GM21515 (cell line): ENCODE results near the gene ARHGEF18.
"Not testable (repeated sequence)": the region's sequence is repeated elsewhere in the genome, so short reads cannot be mapped to it uniquely, and the experiment has no call there.

Experiments
- ATAC-seq: cut with Tn5 transposase; IDR thresholded peaks from one replicate; pipeline ENCODE4 v1.9.1; 2021; ENCODE audit not compliant: unreplicated experiment

The ARHGEF18 gene

GRCh38 chr19:7348587-7349230 is at the start of gene ARHGEF18:
Gene ARHGEF18 (plus strand): TSS chr19:7348937. CDS start chr19:7362891, 13,954 bp downstream.
- ATAC-seq, result no peak

- ATAC-seq, result no peak
Measured at GRCh38 chr19:7301525-7301924, 47.2 kb upstream of the ARHGEF18 start.

GRCh38 chr19:7303470-7303869 is 45.3 kb upstream of the ARHGEF18 start:
- ATAC-seq, result no peak

- no peak for ATAC-seq
Measured at GRCh38 chr19:7304200-7304599, 44.5 kb upstream of the ARHGEF18 start.

- no peak for ATAC-seq
Measured at GRCh38 chr19:7307590-7308218, 41.0 kb upstream of the ARHGEF18 start.

- not testable (repeated sequence) for ATAC-seq
Measured at GRCh38 chr19:7308327-7308726, 40.4 kb upstream of the ARHGEF18 start.

- no peak for ATAC-seq
Measured at GRCh38 chr19:7311911-7312310, 36.8 kb upstream of the ARHGEF18 start.

GRCh38 chr19:7312816-7313215 is 35.9 kb upstream of the ARHGEF18 start:
- ATAC-seq, result no peak

GRCh38 chr19:7318176-7318575 is 30.6 kb upstream of the ARHGEF18 start:
- ATAC-seq, result no peak

- no peak for ATAC-seq
Measured at GRCh38 chr19:7326105-7326877, 22.4 kb upstream of the ARHGEF18 start.

GRCh38 chr19:7327802-7328201 is 20.9 kb upstream of the ARHGEF18 start:
- ATAC-seq, result no peak

- ATAC-seq, result no peak
Measured at GRCh38 chr19:7328647-7329046, 20.1 kb upstream of the ARHGEF18 start.

GRCh38 chr19:7331446-7331845 is 17.3 kb upstream of the ARHGEF18 start:
- no peak for ATAC-seq

- ATAC-seq, result no peak
Measured at GRCh38 chr19:7333198-7334118, 15.3 kb upstream of the ARHGEF18 start.

- no peak for ATAC-seq
Measured at GRCh38 chr19:7336321-7336973, 12.3 kb upstream of the ARHGEF18 start.

GRCh38 chr19:7337380-7338194 is 11.2 kb upstream of the ARHGEF18 start:
- peak; percentile 66 for ATAC-seq

- ATAC-seq, result no peak
Measured at GRCh38 chr19:7340959-7341837, 7.5 kb upstream of the ARHGEF18 start.

- no peak for ATAC-seq
Measured at GRCh38 chr19:7342143-7342542, 6.6 kb upstream of the ARHGEF18 start.
